H1 (cell line): ENCODE results near the gene C22orf31. TPM values are rescaled to one million over a fixed set of nuclear protein-coding genes. Genes with fewer than 3 reads are reported as not detected.

ENCODE experiments used
- CTCF ChIA-PET: fragments of 300-600 bp; sonication (Branson Sonifier 250); formaldehyde crosslinking; loops from one replicate; lab custom pipeline; 2021; ENCODE audit not compliant: partially characterized antibody; lab: Charles Lee
- POLR2A ChIA-PET: fragments of 300-600 bp; sonication (Branson Sonifier 250); formaldehyde crosslinking; loops from one replicate; lab custom pipeline; 2021; ENCODE audit warnings: inconsistent platforms; ENCODE audit not compliant: partially characterized antibody; lab: Charles Lee
- DNase-seq, 2 experiments: peaks; one replicate each; pipeline versions ENCODE4 v3.0.0 to v3.0.0-alpha.2; 2010 to 2022; ENCODE audit warnings: low spot score in 2 of 2, low read depth in 1 of 2, mixed read lengths in 1 of 2
- FAIRE-seq: peaks from 2 replicates; lab custom pipeline; 2011; peaks lifted over from hg19 to GRCh38; lab: Jason Lieb, UNC
- H2AFZ ChIP-seq: 2 replicates; pipeline ENCODE4 v1.8.1; 2012; ENCODE audit warnings: low read length, inconsistent platforms
- H2AK5ac ChIP-seq: 2 replicates; pipeline ENCODE4 v1.6.1; 2013; ENCODE audit warnings: low read depth, low read length
- H2BK120ac ChIP-seq: replicated peaks from 2 replicates; pipeline ENCODE3; 2013; ENCODE audit warnings: low read depth, low read length, inconsistent platforms
- H2BK12ac ChIP-seq: 2 replicates; pipeline ENCODE4 v1.6.1; 2013; ENCODE audit warnings: low read depth, low read length
- H2BK15ac ChIP-seq: 2 replicates; pipeline ENCODE4 v1.6.1; 2013; ENCODE audit warnings: low read length
- H2BK20ac ChIP-seq: 2 replicates; pipeline ENCODE4 v1.6.1; 2013; ENCODE audit warnings: low read length
- H2BK5ac ChIP-seq: 2 replicates; pipeline ENCODE4 v1.6.1; 2013; ENCODE audit warnings: low read depth, low read length
- H3K14ac ChIP-seq: 2 replicates; pipeline ENCODE4 v1.6.1; 2013; ENCODE audit warnings: inconsistent platforms; ENCODE audit not compliant: insufficient read length
- H3K18ac ChIP-seq: 2 replicates; pipeline ENCODE4 v1.6.1; 2013; ENCODE audit warnings: low read length; ENCODE audit errors: extremely low read depth
- H3K23ac ChIP-seq: 2 replicates; pipeline ENCODE4 v1.6.1; 2013; ENCODE audit warnings: inconsistent platforms; ENCODE audit not compliant: insufficient read length
- H3K23me2 ChIP-seq: 2 replicates; pipeline ENCODE4 v1.6.1; 2013; ENCODE audit warnings: low read depth, low read length
- H3K27ac ChIP-seq: 2 replicates; pipeline ENCODE4 v1.6.1; 2011; ENCODE audit warnings: low read depth, low read length, inconsistent platforms
- H3K27me3 ChIP-seq, 4 experiments: replicated peaks in 1 of 4; 1 replicate in 1 of 4; 2 replicates in 3 of 4; pipeline versions ENCODE4 v1.6.1 to v1.8.1; 2011 to 2013; ENCODE audit warnings: low read length in 3 of 4, mild to moderate bottlenecking in 3 of 4, inconsistent platforms in 2 of 4, mixed read lengths in 2 of 4, moderate library complexity in 1 of 4; ENCODE audit not compliant: control insufficient read depth in 3 of 4, insufficient read depth in 3 of 4; ENCODE audit errors: extremely low read depth in 1 of 4
- H3K36me3 ChIP-seq, 4 experiments: 2 replicates each; pipeline versions ENCODE4 v1.6.1 to v1.8.1; 2011 to 2013; ENCODE audit warnings: mild to moderate bottlenecking in 4 of 4, low read length in 3 of 4, moderate library complexity in 2 of 4, control low read depth in 1 of 4, inconsistent platforms in 1 of 4; ENCODE audit not compliant: insufficient read depth in 4 of 4, control insufficient read depth in 2 of 4
- H3K4ac ChIP-seq: replicated peaks from 2 replicates; pipeline ENCODE3; 2013; ENCODE audit warnings: low read length, low read depth, mixed read lengths, inconsistent platforms; ENCODE audit not compliant: insufficient read length
- H3K4me1 ChIP-seq, 4 experiments: replicated peaks in 1 of 4; 1 replicate in 1 of 4; 2 replicates in 3 of 4; pipeline versions ENCODE4 v1.6.1 to v1.8.1; 2011 to 2013; ENCODE audit warnings: low read length in 3 of 4, inconsistent platforms in 2 of 4, mixed read lengths in 1 of 4; ENCODE audit not compliant: insufficient read depth in 4 of 4, control insufficient read depth in 3 of 4
- H3K4me2 ChIP-seq, 2 experiments: 2 replicates each; pipeline versions ENCODE4 v1.6.1 to v1.8.1; 2011 to 2013; ENCODE audit warnings: low read depth in 2 of 2, low read length in 2 of 2, control low read depth in 1 of 2, inconsistent platforms in 1 of 2, mild to moderate bottlenecking in 1 of 2; ENCODE audit not compliant: insufficient read depth in 1 of 2
- H3K4me3 ChIP-seq, 4 experiments: fragments of 200-600, 300-600 bp in 1 of 4; sonication (generic), shearing (Covaris generic), sonication (Bioruptor Twin) in 1 of 4; 2 replicates each; pipeline versions ENCODE4 v1.5.1 to v1.8.1; 2011 to 2016; ENCODE audit warnings: low read length in 4 of 4, low read depth in 3 of 4, control low read depth in 2 of 4, inconsistent platforms in 2 of 4, mild to moderate bottlenecking in 2 of 4, mixed read lengths in 1 of 4, moderate library complexity in 1 of 4; ENCODE audit not compliant: insufficient read depth in 2 of 4; ENCODE audit errors: extremely low read depth in 1 of 4
- H3K56ac ChIP-seq: replicated peaks from 2 replicates; pipeline ENCODE3; 2013; ENCODE audit warnings: low read depth, mild to moderate bottlenecking, mixed read lengths, low read length, inconsistent platforms; ENCODE audit not compliant: insufficient read length
- H3K79me1 ChIP-seq: 2 replicates; pipeline ENCODE4 v1.6.1; 2013; ENCODE audit warnings: low read depth, low read length, control low read depth
- H3K79me2 ChIP-seq, 2 experiments: 2 replicates each; pipeline versions ENCODE4 v1.6.1 to v1.8.1; 2012 to 2013; ENCODE audit warnings: low read length in 2 of 2, mild to moderate bottlenecking in 2 of 2, inconsistent platforms in 1 of 2; ENCODE audit not compliant: insufficient read depth in 2 of 2, control insufficient read depth in 1 of 2
- H3K9ac ChIP-seq, 4 experiments: replicated peaks in 1 of 4; 1 replicate in 1 of 4; 2 replicates in 3 of 4; pipeline versions ENCODE4 v1.6.1 to v1.8.1; 2011 to 2013; ENCODE audit warnings: low read depth in 3 of 4, low read length in 3 of 4, control low read depth in 2 of 4, mild to moderate bottlenecking in 2 of 4, moderate library complexity in 2 of 4, inconsistent platforms in 1 of 4; ENCODE audit errors: extremely low read depth in 1 of 4
- H3K9me3 ChIP-seq, 2 experiments: 2 replicates each; pipeline versions ENCODE4 v1.6.1 to v1.8.1; 2012 to 2013; ENCODE audit warnings: mild to moderate bottlenecking in 2 of 2, moderate library complexity in 2 of 2, control low read depth in 1 of 2, inconsistent platforms in 1 of 2, low read depth in 1 of 2, low read length in 1 of 2, mixed read lengths in 1 of 2; ENCODE audit not compliant: insufficient read depth in 2 of 2
- H4K20me1 ChIP-seq, 2 experiments: replicated peaks in 1 of 2; 2 replicates each; pipeline versions ENCODE3 to v1.8.1; 2011 to 2013; ENCODE audit warnings: inconsistent platforms in 2 of 2, low read length in 2 of 2, mild to moderate bottlenecking in 1 of 2; ENCODE audit not compliant: insufficient read depth in 2 of 2, control insufficient read depth in 1 of 2
- H4K5ac ChIP-seq: 2 replicates; pipeline ENCODE4 v1.6.1; 2013; ENCODE audit warnings: low read length, low read depth, mixed read lengths, inconsistent platforms; ENCODE audit not compliant: insufficient read length
- H4K8ac ChIP-seq: 2 replicates; pipeline ENCODE4 v1.8.0; 2013; ENCODE audit warnings: mild to moderate bottlenecking, moderate library complexity, low read length, inconsistent platforms; ENCODE audit not compliant: insufficient read depth; ENCODE audit errors: extremely low read depth
- H4K91ac ChIP-seq: replicated peaks from 2 replicates; pipeline ENCODE3; 2013; ENCODE audit warnings: low read length, mixed read lengths, inconsistent platforms; ENCODE audit not compliant: insufficient read length
- CTBP2 ChIP-seq: IDR thresholded peaks from 2 replicates; pipeline ENCODE4 v1.7.0; 2011; ENCODE audit warnings: borderline replicate concordance, mild to moderate bottlenecking, moderate library complexity, mixed read lengths, low read length; ENCODE audit not compliant: insufficient read depth, insufficient read length
- EGR1 ChIP-seq: IDR thresholded peaks from 2 replicates; pipeline ENCODE4 v1.6.1; 2011; ENCODE audit warnings: low read depth, low read length, borderline replicate concordance
- GABPA ChIP-seq: IDR thresholded peaks from 2 replicates; pipeline ENCODE4 v1.6.1; 2011; ENCODE audit warnings: mild to moderate bottlenecking, low read length, moderate library complexity, borderline replicate concordance; ENCODE audit not compliant: insufficient read depth
- NRF1 ChIP-seq: IDR thresholded peaks from 2 replicates; pipeline ENCODE4 v1.6.1; 2011; ENCODE audit warnings: mild to moderate bottlenecking, low read depth, low read length, improper control_type of control experiment
- POLR2AphosphoS5 ChIP-seq: IDR thresholded peaks from 2 replicates; pipeline ENCODE4 v1.6.1; 2011; ENCODE audit warnings: low read depth, low read length
- RAD21 ChIP-seq, 2 experiments: IDR thresholded peaks in 1 of 2; conservative IDR thresholded peaks in 1 of 2; 2 replicates each; pipeline ENCODE4 v1.6.1; 2011; ENCODE audit warnings: low read depth in 2 of 2, low read length in 2 of 2, improper control_type of control experiment in 1 of 2, inconsistent platforms in 1 of 2, mild to moderate bottlenecking in 1 of 2, moderate library complexity in 1 of 2
- TCF12 ChIP-seq: IDR thresholded peaks from 2 replicates; pipeline ENCODE4 v1.6.1; 2011; ENCODE audit warnings: low read depth, mild to moderate bottlenecking, low read length
- USF2 ChIP-seq: IDR thresholded peaks from 2 replicates; pipeline ENCODE4 v1.6.1; 2011; ENCODE audit warnings: low read length, improper control_type of control experiment
- YY1 ChIP-seq: IDR thresholded peaks from 2 replicates; pipeline ENCODE4 v1.6.1; 2011; ENCODE audit warnings: low read depth, mild to moderate bottlenecking, low read length
- WGBS, 2 experiments: shearing (Covaris generic) in 1 of 2; methylation state at CpG; one replicate each; pipeline versions ENCODE4 v1.1.6 to v1.1.7; 2013 to 2015; ENCODE audit warnings: low lambda C conversion rate in 2 of 2, mixed read lengths in 2 of 2, inconsistent platforms in 1 of 2, low coverage in 1 of 2, missing lambda C conversion rate in 1 of 2; ENCODE audit not compliant: insufficient replicate concordance in 2 of 2, insufficient coverage in 1 of 2, insufficient read length in 1 of 2; ENCODE audit errors: extremely low coverage in 1 of 2, missing lambda C conversion rate in 1 of 2; 5-methylcytosine and 5-hydroxymethylcytosine counted together
- polyA plus RNA-seq, 7 experiments: library from polyadenylated mRNA; depleted of rRNA in 3 of 7; stranded (reverse) in 5 of 7; unstranded in 2 of 7; fragments of >200 nt in 5 of 7; fragments of 200-250 nt in 2 of 7; gene quantifications; 1 replicate in 5 of 7; 2 replicates in 1 of 7; 4 replicates in 1 of 7; pipeline versions ENCODE4 v1.2.1 to v1.2.3, GENCODE V29; 2011 to 2013; ENCODE audit warnings: missing spikeins in 2 of 7, mixed read lengths in 2 of 7
- total RNA-seq: library from RNA; stranded (reverse); fragmentation: NEBNext Ultra II Directional; extraction: Animal tissue kit (Norgen Biotek cat#: 25700); gene quantifications from 2 replicates; pipeline ENCODE4 v1.2.1, GENCODE V29; 2021

C22orf31 gene
- total and polyA plus RNA-seq, 2 of the 8 experiments (the other 6 are each of a cell fraction or from before 2014, with no cell fraction given) = not detected

- Histone ChIP-seq H2BK20ac (no peak overlapping the region), H4K8ac (no peak overlapping the region), H3K18ac (peak overlapping the region; percentile 9; the same call in 1 of the 2 replicates), H3K36me3 (no peaks in the 10 kb centered on the region), H2AFZ (0 out of 2 replicates have a peak overlapping the region, but pooled peaks have one; percentile 2), H2BK15ac (no peak overlapping the region), H3K14ac (no peak overlapping the region), H4K5ac (no peak overlapping the region), H2BK120ac (no peak overlapping the region), H3K27ac (no peak overlapping the region), H3K9me3 (no peaks in the 10 kb centered on the region), H3K23me2 (peaks cover 16% of the 10 kb centered on the region), H3K4me3 (peak overlapping the region; percentile 46 to 65 (median 51)), H3K9ac (peak overlapping the region in 1 of 4 experiments; percentile 4; a peak in 1 of 7 replicates), H3K27me3 (peaks cover 9 to 51% (median 48%) of the 10 kb centered on the region in 4 experiments), H2AK5ac (no peak overlapping the region), H2BK5ac (no peak overlapping the region), H3K79me1 (no peaks in the 10 kb centered on the region), H3K4ac (no peak overlapping the region), H3K79me2 (no peaks in the 10 kb centered on the region), H3K4me1 (peaks cover 3 to 9% (median 7%) of the 10 kb centered on the region in 4 experiments), H2BK12ac (peak overlapping the region; percentile 41; the same call in 1 of the 2 replicates), H3K4me2 (peak overlapping the region; percentile 79 to 88), H3K23ac (no peak overlapping the region), H4K20me1 (peaks cover 3 to 8% of the 10 kb centered on the region in 2 experiments), H4K91ac (no peak overlapping the region), H3K56ac (no peak overlapping the region)
- ChIA-PET CTCF (interaction anchor here (0.5 to 1.2 kb wide), 4 partner anchors 24 to 80 kb away, joined by 3 read pairs; no protein-coding TSS in a partner anchor), POLR2A (interaction anchor here (1.0 to 1.5 kb wide), 2 partner anchors 79 to 131 kb away, joined by 3 read pairs; no protein-coding TSS in a partner anchor)
- no peak for FAIRE-seq
- 3% methylated on average over 39 of the region's 53 CpGs; no CpG with 5 or more reads in 1 of the 2 experiments for WGBS, 2 experiments
- DNase-seq = peak in 1 of 2 experiments; percentile 80
- no peak for TF ChIP-seq POLR2AphosphoS5
- no peak for TF ChIP-seq TCF12
- TF ChIP-seq YY1 = peak; percentile 81; the same call in 1 of the 2 replicates
- TF ChIP-seq GABPA = 0 out of 2 replicates have a peak, but pooled peaks have one; percentile 26
- TF ChIP-seq CTBP2 = no peak
- TF ChIP-seq USF2 = no peak
- TF ChIP-seq EGR1 = peak; percentile 87; the same call in 1 of the 2 replicates
- TF ChIP-seq RAD21 (IDR thresholded peaks at IDR 0.05 in 1 of 2, conservative IDR thresholded peaks at IDR 0.05 in 1 of 2; ENCODE audit: low read depth in 2 of 2, low read length in 2 of 2) = peak; percentile 15 to 27; a peak in 2 of 4 replicates
- TF ChIP-seq NRF1 = no peak
Observed at GRCh38 chr22:29073618-29074275, 12.1 kb upstream of the C22orf31 start.
